Activated CD4-positive, CD25-positive, alpha-beta regulatory T cell treated with anti-CD3 and anti-CD28 coated beads, Interleukin-2, amount 50 U/mL, for 24 hours (primary cell): ENCODE data around the gene KIR3DL1.
"Not testable (repeated sequence)": the region's sequence is repeated elsewhere in the genome, so short reads cannot be mapped to it uniquely, and the experiment has no call there.

Experiments
- ATAC-seq, 2 donors: fragments of 150-1000 bp; cut with Tn5 transposase; one replicate each; pipeline ENCODE4 v1.10.0; 2021; ENCODE audit warnings: mild to moderate bottlenecking in 1 of 2, moderate library complexity in 1 of 2

The KIR3DL1 gene

DNA sequence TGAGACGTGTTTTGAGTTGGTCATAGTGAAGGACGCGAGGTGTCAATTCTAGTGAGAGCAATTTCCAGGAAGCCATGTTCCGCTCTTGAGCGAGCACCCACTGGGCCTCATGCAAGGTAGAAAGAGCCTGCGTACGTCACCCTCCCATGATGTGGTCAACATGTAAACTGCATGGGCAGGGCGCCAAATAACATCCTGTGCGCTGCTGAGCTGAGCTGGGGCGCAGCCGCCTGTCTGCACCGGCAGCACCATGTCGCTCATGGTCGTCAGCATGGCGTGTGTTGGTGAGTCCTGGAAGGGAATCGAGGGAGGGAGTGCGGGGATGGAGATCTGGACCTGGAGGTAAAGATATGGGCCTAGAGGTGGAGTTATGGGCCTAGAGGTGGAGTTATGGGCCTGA lies at the start of gene KIR3DL1:
Gene KIR3DL1 (plus strand): TSS at position 218 of the 400 bp plus-strand sequence.
- ATAC-seq: not testable (repeated sequence)

DNA sequence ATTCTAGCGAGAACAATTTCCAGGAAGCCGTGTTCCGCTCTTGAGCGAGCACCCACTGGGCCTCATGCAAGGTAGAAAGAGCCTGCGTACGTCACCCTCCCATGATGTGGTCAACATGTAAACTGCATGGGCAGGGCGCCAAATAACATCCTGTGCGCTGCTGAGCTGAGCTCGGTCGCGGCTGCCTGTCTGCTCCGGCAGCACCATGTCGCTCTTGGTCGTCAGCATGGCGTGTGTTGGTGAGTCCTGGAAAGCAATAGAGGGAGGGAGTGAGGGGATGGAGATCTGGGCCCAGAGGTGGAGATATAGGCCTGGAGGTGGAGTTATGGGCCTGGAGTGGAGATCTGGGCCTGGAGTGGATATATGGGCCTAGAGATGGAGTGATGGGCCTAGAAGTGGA lies 46.6 kb upstream of the KIR3DL1 start, which contains the start of gene KIR2DL1:
Gene KIR2DL1 (plus strand): TSS at position 148 of the 400 bp plus-strand sequence. CDS start 58 bp downstream, at position 206.
- not testable (repeated sequence) for ATAC-seq

DNA sequence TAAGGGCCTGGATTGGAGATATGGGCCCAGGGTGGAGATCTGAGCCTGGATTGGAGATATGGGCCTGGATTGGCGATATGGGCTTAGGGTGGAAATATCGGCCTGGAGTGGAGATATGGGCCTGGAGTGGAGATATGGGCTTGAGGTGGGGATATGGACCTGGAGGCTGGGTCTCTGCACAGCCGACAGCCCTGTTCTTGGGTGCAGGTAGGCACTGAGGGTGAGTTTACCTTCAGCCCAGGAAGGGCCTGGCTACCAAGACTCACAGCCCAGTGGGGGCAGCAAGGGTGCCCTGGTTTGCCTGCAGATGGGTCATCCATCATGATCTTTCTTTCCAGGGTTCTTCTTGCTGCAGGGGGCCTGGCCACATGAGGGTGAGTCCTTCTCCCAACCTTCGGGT lies 45.8 kb upstream of the KIR3DL1 start:
- ATAC-seq: not testable (repeated sequence)

GRCh38 chr19:54771018-54771960 lies 45.0 kb upstream of the KIR3DL1 start:
- not testable (repeated sequence) for ATAC-seq

DNA sequence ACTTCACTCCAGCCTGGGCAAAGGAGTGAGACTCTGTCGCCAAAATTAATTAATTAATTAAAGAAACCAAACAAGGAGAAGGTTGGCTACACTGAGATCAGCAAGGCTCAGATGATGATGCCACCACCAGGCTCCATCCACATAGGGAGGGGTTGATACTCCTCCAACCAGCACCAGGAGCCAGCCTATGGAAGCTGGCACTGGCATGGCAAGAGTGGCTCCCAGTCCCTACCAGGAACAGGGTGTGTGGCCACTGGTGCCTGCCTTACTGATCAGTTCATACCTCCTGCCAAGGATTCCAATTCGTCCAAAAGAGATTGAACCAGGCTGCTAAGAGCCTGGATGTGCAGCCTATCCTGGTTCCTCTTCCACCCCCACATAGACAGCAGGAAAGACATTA lies 43.6 kb upstream of the KIR3DL1 start:
- not testable (repeated sequence) for ATAC-seq

GRCh38 chr19:54775095-54775815 lies 41.0 kb upstream of the KIR3DL1 start:
- not testable (repeated sequence) for ATAC-seq

DNA sequence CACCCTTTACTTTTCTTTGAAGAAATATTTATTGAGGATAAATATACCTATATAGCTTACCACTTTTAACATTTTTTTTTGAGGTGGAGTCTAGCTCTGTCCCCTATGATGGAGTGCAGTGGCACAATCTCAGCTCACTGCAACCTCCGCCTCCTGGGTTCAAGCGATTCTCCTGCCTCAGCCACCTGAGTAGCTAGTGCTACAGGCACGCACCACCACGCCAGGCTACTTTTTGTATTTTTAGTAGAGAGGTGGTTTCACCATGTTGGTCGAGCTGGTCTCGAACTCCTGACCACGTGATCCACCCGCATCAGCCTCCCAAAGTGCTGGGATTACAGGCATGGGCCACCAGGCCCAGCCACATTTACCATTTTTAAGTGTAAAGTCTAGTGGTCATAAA lies 40.4 kb upstream of the KIR3DL1 start:
- not testable (repeated sequence) for ATAC-seq

GRCh38 chr19:54777851-54778250 lies 38.4 kb upstream of the KIR3DL1 start:
- not testable (repeated sequence) for ATAC-seq

GRCh38 chr19:54778896-54779295 lies 37.4 kb upstream of the KIR3DL1 start:
- ATAC-seq: not testable (repeated sequence)

- not testable (repeated sequence) for ATAC-seq
Observed at GRCh38 chr19:54782916-54783315, 33.4 kb upstream of the KIR3DL1 start.

DNA sequence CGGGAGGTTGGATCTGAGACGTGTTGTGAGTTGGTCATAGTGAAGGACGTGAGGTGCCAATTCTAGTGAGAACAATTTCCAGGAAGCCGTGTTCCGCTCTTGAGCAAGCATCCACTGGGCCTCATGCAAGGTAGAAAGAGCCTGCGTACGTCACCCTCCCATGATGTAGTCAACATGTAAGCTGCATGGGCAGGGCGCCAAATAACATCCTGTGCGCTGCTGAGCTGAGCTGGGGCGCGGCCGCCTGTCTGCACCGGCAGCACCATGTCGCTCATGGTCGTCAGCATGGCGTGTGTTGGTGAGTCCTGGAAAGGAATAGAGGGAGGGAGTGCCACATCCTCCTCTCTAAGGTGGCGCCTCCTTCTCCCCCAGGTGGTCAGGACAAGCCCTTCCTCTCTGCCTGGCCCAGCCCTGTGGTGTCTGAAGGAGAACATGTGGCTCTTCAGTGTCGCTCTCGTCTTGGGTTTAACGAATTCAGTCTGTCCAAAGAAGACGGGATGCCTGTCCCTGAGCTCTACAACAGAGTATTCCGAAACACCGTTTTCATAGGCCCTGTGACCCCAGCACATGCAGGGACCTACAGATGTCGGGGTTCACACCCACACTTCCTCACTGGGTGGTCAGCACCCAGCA lies 30.1 kb upstream of the KIR3DL1 start:
- ATAC-seq: not testable (repeated sequence)

DNA sequence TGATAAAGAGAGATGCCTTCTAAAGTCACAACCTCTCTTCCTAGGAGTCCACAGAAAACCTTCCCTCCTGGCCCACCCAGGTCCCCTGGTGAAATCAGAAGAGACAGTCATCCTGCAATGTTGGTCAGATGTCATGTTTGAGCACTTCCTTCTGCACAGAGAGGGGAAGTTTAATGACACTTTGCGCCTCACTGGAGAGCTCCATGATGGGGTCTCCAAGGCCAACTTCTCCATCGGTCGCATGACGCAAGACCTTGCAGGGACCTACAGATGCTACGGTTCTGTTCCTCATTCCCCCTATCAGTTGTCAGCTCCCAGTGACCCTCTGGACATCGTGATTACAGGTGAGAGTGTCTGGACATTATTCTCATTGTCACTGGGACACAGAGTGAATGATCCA lies 28.1 kb upstream of the KIR3DL1 start:
- not testable (repeated sequence) for ATAC-seq

GRCh38 chr19:54790711-54791110 lies 25.6 kb upstream of the KIR3DL1 start:
- ATAC-seq: no peak

GRCh38 chr19:54791476-54791875 lies 24.8 kb upstream of the KIR3DL1 start:
- no peak for ATAC-seq

- no peak for ATAC-seq
Observed at GRCh38 chr19:54792814-54793213, 23.5 kb upstream of the KIR3DL1 start.

- ATAC-seq: no peak
Observed at GRCh38 chr19:54795758-54796157, 20.5 kb upstream of the KIR3DL1 start.

GRCh38 chr19:54803410-54803809 lies 12.9 kb upstream of the KIR3DL1 start, which contains the start of gene KIR2DL4:
Gene KIR2DL4, plus strand, starts transcription at chr19:54803610. Its CDS starts 42 bp downstream, at chr19:54803652.
- ATAC-seq: no peak

DNA sequence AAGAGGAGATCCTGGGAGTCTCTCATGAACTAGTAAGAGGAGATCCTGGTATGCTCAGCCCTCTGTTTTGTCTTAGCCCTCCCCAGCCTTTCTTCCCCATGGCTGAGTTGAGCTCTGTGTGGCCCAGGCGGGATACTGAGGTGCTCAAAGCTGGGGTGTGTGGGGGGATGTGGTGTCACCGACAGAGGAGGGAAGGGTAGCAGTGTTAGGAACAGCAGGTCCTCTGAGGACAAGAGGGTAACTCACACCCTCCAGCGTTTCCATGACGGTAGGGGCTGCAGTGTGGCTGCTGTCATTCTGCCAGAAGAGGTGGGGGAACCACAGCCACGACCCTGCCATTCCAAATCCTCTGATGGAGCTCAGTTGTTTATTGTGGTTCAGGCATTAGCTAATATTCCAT lies 12.2 kb upstream of the KIR3DL1 start:
- ATAC-seq: no peak

DNA sequence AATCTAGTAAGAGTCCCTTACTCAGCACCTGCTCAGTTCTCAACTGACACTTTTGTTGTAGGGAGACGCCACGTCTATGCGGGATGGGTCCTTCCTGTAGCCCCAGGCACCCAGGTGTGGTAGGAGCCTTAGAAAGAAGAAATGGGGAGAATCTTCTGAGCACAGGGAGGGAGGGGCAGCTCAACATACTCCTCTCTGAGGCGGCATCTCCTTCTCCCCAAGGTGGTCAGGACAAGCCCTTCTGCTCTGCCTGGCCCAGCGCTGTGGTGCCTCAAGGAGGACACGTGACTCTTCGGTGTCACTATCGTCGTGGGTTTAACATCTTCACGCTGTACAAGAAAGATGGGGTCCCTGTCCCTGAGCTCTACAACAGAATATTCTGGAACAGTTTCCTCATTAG lies 11.7 kb upstream of the KIR3DL1 start:
- ATAC-seq: no peak

- no peak for ATAC-seq
Observed at GRCh38 chr19:54805665-54806515, 10.4 kb upstream of the KIR3DL1 start.

DNA sequence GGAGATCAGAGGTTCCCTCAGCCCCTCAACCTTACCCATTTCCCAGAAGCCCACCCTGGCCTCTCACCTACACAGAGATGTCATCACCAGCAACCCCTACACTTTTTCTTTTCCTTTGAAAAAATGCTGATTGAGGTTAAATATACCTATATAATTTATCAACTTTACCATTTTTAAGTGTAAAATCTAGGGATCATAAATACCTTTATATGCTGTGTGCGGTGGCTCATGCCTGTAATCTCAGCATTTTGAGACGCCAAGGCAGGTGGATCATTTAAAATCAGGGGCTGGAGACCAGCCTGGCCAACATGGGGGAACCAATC lies 9.8 kb upstream of the KIR3DL1 start:
- no peak for ATAC-seq

DNA sequence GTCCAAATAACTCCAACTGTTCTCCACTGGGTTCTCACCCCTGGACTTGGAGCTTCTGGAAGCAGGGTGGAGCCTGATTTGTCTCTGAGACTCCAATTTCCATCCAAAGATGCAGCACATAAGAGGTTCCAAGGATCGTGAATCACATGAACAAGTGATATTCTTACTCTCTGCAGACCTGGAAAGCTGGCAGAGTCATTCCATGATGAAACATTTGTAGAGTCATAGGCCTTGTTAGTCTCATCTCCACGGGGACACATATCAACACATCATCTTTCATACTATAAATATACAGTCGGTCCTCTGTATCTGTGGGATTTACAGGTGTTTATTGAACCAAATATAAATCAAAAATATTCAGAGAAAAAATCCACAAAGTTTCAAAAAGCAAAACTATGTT lies 1.7 kb upstream of the KIR3DL1 start:
- ATAC-seq: not testable (repeated sequence)
